Tibial nerve (tissue), 3 donors: ENCODE measurements around the gene ATE1.

Source experiments
- CTCF ChIP-seq, 5 experiments: fragments of 200-600 bp in 3 of 5; fragments of 450-650 bp in 2 of 5; sonication (generic) in 3 of 5; IDR thresholded peaks; one replicate each; pipeline ENCODE4 v1.5.1; 2016 to 2019; ENCODE audit warnings: antibody characterized with exemption in 5 of 5, mild to moderate bottlenecking in 3 of 5, moderate library complexity in 2 of 5
- POLR2A ChIP-seq, 2 donors: fragments of 450-650 bp; IDR thresholded peaks; one replicate each; pipeline ENCODE4 v1.6.1; 2017; ENCODE audit warnings: antibody characterized with exemption in 2 of 2, mild to moderate bottlenecking in 2 of 2, moderate library complexity in 2 of 2

DNA sequence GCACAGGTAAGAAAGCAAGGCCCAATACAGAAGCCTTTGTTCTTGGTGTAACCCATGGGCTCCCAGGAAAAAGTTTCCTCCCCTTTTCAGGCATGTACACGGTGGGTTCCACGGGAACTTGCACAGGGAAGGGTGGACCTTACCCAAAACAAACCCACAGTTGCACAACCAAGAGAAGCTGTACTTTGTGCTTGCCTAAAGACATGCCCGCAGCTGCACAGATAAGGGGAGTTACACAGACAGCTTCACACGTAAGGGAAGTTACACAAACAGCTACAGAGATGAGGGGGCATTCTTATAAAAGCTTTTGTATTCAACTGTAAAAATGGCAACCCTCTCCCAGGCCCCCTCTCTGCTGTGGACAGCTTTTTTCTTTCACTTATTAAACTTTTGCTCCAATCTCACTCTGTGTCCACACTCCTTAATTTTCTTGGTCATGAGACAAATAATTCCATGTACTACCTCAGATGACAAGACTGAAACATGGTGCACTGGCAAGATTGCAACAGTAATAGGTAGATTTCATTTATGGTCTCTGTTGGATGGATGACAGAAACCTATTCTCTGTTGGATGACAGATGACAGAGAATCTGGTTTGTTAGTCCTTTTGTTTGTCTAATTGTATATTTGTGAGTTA lies 72.9 kb downstream of the ATE1 start:
- TF ChIP-seq CTCF (IDR thresholded peaks at IDR 0.05) (no peak), POLR2A (IDR thresholded peaks at IDR 0.05) (no peak)
